GM21529 (cell line): ENCODE results near the gene CAMK2G.
A peak's percentile ranks its signal among the peaks of the same experiment; 100 is the strongest.

Experiments used
- ATAC-seq: cut with Tn5 transposase; IDR thresholded peaks from one replicate; pipeline ENCODE4 v1.9.1; 2021; ENCODE audit not compliant: unreplicated experiment

The CAMK2G gene

GRCh38 chr10:73814896-73815718, 59.2 kb downstream of the CAMK2G start:
- no peak for ATAC-seq

- ATAC-seq = no peak
Observed at GRCh38 chr10:73814276-73814895, 60.0 kb downstream of the CAMK2G start.

- ATAC-seq = no peak
Observed at GRCh38 chr10:73813333-73813732, 61.0 kb downstream of the CAMK2G start.

- ATAC-seq = no peak
Observed at GRCh38 chr10:73812657-73813056, 61.7 kb downstream of the CAMK2G start.

- ATAC-seq = peak; percentile 32
Observed at GRCh38 chr10:73810735-73811465, 63.5 kb downstream of the CAMK2G start.

DNA sequence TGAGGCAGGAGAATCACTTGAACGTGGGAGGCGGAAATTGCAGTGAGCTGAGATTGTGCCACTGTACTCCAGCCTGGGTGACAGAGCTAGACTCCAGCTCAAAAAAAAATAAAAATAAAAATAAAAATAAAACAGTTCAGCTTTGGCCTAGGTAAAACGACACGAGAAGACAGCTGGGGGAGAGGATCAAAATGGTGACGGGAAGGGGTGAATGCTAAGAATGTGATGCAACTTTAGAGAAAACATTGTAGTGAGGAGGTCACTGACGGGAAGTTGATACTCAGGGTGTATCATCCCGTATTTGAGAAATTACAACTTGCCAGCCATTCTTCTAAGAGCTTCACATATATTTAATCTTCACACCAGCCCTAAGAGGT, 64.0 kb downstream of the CAMK2G start:
- ATAC-seq = no peak

GRCh38 chr10:73809061-73809818, 65.1 kb downstream of the CAMK2G start:
- ATAC-seq = no peak

DNA sequence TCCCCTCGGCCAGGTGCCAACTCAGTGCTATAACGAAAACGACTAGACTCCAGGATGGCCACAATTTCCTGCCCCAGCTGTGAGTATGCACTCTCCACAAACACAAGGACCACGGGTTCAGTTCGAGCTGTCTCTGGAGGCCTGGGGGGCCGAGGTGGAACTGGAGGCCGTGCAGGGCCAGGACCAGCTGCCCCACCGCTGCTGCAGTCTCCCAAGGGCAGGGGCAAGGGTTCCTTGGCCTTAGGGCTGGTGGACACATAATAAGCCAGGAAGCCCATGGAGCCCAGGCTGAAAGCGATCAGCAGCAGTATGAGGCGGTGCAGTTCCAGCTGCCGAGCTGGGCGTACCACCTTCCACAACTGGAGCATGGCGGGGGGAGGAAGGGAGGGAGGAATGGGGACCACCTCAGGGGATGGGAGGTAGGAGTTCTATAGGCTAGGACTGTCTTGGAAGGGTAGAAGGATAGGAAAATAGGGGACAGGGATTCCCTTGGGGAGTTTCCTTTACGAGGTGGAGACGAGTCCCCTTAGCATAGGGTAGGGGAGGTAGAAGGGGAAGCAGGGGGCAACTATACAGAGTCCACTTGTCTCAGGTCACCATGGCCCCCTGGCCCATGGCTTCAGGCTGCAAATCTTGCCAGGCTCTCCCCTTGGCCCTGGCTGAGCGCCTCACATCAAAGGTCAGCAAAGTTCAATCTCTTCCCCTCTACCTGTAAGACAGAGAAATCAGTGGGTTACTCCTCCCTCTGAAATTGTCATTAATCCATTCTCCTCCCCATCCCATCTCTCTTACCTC, 66.1 kb downstream of the CAMK2G start:
- no peak for ATAC-seq

GRCh38 chr10:73807471-73807870, 66.9 kb downstream of the CAMK2G start:
- no peak for ATAC-seq

DNA sequence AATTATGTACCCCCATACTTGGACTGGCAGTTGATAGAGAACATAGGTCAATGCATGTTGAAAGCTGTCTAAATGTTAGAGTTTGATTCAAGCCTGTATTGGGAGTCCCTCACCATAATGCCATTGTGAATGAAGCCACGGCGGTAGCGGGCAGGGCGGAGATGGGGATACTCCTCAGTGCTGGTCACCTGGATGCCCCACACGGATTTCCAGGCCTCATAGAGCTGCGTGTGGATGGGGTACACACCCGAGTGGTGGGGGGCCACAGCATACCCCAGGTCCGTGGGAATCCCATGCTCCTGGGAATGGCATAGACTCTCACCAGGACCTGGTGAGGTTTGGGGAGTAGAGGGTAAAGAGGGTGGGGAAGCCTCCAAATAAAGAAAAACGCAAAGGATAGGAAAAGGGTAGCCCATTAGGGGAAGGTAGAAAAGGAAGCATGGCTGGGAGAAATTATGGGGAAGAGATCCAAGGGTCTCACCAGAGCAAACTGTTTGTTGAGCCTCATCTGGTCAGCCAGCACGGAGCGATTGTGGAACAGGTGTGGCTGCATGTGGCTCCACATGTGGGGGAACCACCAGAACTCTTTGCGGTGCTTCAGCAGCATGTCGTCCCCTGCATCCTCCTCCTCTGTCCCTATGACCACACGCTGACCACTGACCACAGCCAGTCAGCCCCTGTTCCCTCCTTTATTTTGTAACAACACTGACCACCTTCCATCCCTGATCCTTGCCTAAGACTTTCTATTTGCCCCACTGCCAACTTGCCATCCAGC, 68.0 kb downstream of the CAMK2G start:
- ATAC-seq = no peak

GRCh38 chr10:73803680-73804286, 70.6 kb downstream of the CAMK2G start:
- peak; percentile 82 for ATAC-seq

DNA sequence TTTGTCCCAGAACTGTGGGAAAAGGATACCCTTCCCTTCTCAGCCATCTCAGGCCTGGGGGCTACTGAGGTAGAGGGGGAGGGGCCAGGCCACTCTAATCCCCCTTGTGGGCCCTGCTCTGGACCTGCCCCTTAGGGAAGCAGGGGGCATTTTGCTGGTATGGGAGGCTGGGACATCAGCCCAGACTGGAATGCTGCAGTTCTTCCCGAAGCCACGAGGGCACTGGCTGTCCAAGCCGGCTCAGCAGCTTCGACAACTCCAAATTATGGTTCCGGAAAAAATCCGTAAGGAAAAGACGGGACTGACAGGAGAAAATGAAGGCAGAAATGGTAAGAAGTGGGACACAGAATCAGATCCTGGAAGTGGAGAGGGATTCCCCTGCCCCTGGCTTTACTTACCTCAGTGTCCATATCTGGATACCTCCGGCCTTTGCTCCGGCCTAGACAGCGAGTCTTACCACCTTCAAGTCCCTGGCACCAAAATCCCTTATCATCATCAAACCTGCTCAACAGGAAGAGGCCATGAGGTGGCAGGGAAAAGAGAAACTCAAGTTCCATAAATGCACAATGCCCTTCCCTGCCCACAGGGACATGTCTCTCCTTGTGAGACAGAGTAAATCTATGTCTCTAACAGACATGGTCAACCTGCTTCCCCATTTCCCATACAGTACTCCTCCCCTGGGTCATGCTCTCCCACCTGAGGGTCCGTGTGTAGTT, 71.9 kb downstream of the CAMK2G start:
- ATAC-seq = no peak

DNA sequence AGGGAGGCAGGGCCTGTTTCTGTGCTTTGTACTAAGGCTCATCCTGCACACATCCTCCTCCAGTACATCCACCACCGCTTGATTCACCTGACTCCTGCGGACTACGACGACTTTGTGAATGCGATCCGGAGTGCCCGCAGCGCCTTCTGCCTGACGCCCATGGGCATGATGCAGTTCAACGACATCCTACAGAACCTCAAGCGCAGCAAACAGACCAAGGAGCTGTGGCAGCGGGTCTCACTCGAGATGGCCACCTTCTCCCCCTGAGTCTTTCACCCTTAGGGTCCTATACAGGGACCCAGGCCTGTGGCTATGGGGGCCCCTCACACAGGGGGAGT, 73.1 kb downstream of the CAMK2G start:
- ATAC-seq = no peak

DNA sequence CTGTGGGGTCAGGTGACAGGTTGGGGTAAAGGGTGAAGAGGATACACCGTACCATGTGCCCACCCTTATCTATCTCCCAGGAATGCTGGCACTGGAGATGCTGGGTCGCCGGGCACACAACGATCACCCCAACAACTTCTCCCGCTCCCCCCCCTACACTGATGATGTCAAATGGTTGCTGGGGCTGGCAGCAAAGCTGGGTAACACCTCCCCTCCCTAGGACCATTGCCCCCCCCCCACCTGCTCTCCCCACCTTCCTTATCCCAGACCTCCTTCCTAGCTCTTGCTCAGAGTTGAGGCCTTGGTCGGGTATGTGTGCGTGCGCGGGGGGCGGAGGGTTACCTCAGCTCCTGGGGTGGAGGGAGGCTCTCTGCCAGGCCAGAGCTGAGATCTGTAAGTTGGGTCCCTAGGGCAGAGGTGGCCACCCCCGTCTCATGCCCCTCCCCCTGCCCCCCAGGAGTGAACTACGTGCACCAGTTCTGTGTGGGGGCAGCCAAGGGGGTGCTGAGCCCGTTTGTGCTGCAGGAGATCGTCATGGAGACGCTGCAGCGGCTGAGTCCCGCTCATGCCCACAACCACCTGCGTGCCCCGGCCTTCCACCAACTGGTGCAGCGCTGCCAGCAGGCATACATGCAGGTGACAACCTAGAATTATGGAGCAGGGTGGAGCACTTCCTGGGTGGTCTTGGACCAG, 73.6 kb downstream of the CAMK2G start:
- no peak for ATAC-seq

DNA sequence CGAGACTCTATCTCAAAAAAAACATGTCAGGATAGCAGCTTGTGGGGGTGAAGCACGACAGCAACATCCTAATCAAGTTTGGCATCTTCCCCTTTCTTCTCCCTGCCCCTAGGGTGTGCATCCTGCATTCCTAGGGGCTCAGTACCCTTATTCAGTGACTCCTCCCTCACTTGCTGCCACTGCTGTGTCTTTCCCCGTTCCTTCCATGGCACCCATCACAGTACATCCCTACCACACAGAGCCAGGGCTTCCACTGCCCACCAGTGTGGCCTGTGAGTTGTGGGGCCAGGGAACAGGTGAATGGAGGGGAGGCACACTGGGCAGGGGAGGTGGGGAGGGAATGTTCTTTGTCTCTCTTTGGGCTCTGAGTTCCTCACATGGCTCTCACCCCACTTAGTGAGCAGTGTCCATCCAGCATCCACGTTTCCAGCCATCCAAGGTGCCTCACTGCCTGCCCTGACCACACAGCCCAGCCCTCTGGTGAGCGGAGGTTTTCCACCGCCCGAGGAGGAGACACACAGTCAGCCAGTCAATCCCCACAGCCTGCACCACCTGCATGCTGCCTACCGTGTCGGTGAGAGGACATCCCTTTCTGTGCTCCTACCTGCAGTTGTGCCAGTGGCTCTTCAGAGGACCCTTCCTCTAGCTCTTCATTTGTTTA, 74.3 kb downstream of the CAMK2G start:
- no peak for ATAC-seq

DNA sequence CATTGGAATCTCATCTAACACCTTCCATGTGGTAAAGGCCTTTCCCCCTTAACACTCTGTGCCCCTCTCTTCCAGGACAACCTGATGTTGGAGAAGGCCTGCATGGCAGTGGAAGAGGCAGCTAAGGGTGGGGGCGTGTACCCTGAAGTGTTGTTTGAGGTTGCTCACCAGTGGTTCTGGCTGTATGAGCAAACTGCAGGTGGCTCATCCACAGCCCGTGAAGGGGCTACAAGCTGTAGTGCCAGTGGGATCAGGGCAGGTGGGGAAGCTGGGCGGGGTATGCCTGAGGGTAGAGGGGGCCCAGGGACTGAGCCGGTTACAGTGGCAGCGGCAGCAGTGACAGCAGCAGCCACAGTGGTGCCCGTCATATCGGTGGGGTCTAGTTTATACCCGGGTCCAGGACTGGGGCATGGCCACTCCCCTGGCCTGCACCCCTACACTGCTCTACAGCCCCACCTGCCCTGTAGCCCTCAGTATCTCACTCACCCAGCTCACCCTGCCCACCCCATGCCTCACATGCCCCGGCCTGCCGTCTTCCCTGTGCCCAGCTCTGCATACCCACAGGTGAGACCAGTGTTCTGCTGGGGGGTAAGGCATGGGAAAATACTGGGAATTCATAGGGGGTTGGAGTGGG, 75.3 kb downstream of the CAMK2G start:
- ATAC-seq = no peak

- ATAC-seq = no peak
Observed at GRCh38 chr10:73798087-73798486, 76.3 kb downstream of the CAMK2G start.
